OCI-LY3 (cell line): ENCODE results near the gene ARID3B.

ENCODE experiments used
- CTCF ChIP-seq: fragments of 200-600, 300-600 bp; sonication (generic); IDR thresholded peaks from 2 replicates; pipeline ENCODE4 v1.5.1; 2014; ENCODE audit warnings: antibody characterized with exemption, low read length, low read depth
- EZH2phosphoT487 ChIP-seq: fragments of 200-600 bp; shearing (Covaris generic); IDR thresholded peaks from 2 replicates; pipeline ENCODE4 v1.6.1; 2018; ENCODE audit warnings: antibody characterized with exemption, mixed run types, low read depth

DNA sequence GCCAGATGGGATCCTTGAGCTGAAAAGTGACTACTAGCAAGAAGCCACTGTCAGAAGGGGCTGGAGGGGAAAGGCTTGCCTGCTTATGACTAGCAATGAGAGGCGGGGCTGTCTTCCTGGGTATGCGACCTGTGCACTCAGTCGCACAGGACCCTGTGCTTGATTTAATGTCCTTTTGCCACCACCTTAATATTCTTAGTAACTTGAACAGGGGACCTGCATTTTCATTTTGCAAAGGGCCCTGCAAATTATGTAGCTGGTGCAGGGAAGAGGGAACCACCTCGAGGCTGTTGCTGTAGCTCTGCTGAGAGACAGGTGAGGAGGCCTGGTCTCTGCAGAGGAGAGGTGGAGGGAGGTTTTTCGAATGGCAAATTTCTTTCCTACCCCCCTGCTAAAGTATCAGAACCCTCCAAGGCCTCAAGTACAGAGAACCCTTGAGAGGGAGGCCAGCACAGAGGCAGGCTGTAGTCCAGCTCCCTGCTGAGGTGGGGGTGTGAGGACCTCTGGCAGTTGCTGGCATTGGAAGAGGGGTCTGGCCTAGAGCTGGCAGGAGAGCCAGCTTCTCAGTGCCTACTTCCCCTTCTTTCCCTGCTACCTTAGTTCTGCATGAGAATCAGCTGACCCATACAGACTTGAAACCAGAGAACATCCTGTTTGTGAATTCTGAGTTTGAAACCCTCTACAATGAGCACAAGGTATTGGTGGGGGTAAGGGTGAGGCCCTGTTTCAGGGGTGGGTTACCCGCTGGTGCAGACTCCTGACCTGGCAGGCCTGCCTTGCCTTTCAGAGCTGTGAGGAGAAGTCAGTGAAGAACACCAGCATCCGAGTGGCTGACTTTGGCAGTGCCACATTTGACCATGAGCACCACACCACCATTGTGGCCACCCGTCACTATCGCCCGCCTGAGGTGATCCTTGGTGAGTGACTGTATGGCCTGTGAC lies 86.0 kb downstream of the ARID3B start:
- TF ChIP-seq CTCF (no peak), EZH2phosphoT487 (no peak)
